CD14-positive monocyte (primary cell): ENCODE results near the gene SH3BP4. TPM values are rescaled to one million over a fixed set of nuclear protein-coding genes. Genes with fewer than 3 reads are reported as not detected.

Experiments used
- DNase-seq, 3 donors: peaks; one replicate each; pipeline ENCODE4 v3.0.0-alpha.2; 2011 to 2022
- H2AFZ ChIP-seq: 2 replicates; pipeline ENCODE4 v1.6.0; 2012; ENCODE audit warnings: mild to moderate bottlenecking, low read depth, low read length, inconsistent platforms; ENCODE audit not compliant: insufficient read depth, poor library complexity, severe bottlenecking
- H3K27ac ChIP-seq, 2 donors: 1 replicate in 1 of 2; 2 replicates in 1 of 2; pipeline ENCODE4 v1.5.1; 2012 to 2013; ENCODE audit warnings: low read length in 2 of 2, control low read depth in 1 of 2, inconsistent platforms in 1 of 2, low read depth in 1 of 2, mild to moderate bottlenecking in 1 of 2
- H3K27me3 ChIP-seq, 2 donors: one replicate each; pipeline versions ENCODE4 v1.6.0 to v1.6.1; 2011 to 2013; ENCODE audit warnings: low read length in 2 of 2; ENCODE audit not compliant: control insufficient read depth in 2 of 2, insufficient read depth in 2 of 2
- H3K36me3 ChIP-seq, 2 donors: replicated peaks in 1 of 2; 1 replicate in 1 of 2; 2 replicates in 1 of 2; pipeline versions ENCODE4 v1.5.1 to v1.6.1; 2012 to 2013; ENCODE audit warnings: low read length in 2 of 2, control low read depth in 1 of 2, inconsistent platforms in 1 of 2, mild to moderate bottlenecking in 1 of 2; ENCODE audit not compliant: insufficient read depth in 2 of 2, control insufficient read depth in 1 of 2
- H3K4me1 ChIP-seq, 2 donors: 1 replicate in 1 of 2; 2 replicates in 1 of 2; pipeline versions ENCODE4 v1.5.1 to v1.6.1; 2012 to 2013; ENCODE audit warnings: low read length in 2 of 2, control low read depth in 1 of 2, inconsistent platforms in 1 of 2, mild to moderate bottlenecking in 1 of 2, moderate library complexity in 1 of 2; ENCODE audit not compliant: insufficient read depth in 2 of 2, control insufficient read depth in 1 of 2
- H3K4me2 ChIP-seq: replicated peaks from 2 replicates; pipeline ENCODE3; 2012; ENCODE audit warnings: low read length, moderate library complexity, mild to moderate bottlenecking; ENCODE audit not compliant: poor library complexity, severe bottlenecking; ENCODE audit errors: extremely low read depth
- H3K4me3 ChIP-seq, 3 experiments: fragments of 200-600 bp in 1 of 3; sonication (generic) in 1 of 3; replicated peaks in 1 of 3; 1 replicate in 2 of 3; 2 replicates in 1 of 3; pipeline ENCODE4 v1.5.1; 2011 to 2013; ENCODE audit warnings: low read length in 3 of 3, mild to moderate bottlenecking in 3 of 3, control low read depth in 2 of 3, low read depth in 2 of 3, inconsistent platforms in 1 of 3, moderate library complexity in 1 of 3
- H3K79me2 ChIP-seq: 2 replicates; pipeline ENCODE4 v1.6.0; 2012; ENCODE audit warnings: mild to moderate bottlenecking, control low read depth, inconsistent platforms, low read length, moderate library complexity; ENCODE audit not compliant: insufficient read depth
- H3K9ac ChIP-seq: 2 replicates; pipeline ENCODE4 v1.6.0; 2017; ENCODE audit warnings: low read length, mild to moderate bottlenecking; ENCODE audit not compliant: insufficient read depth, poor library complexity, severe bottlenecking
- H3K9me3 ChIP-seq, 2 donors: replicated peaks in 1 of 2; 1 replicate in 1 of 2; 2 replicates in 1 of 2; pipeline versions ENCODE4 v1.5.1 to v1.6.1; 2012 to 2013; ENCODE audit warnings: low read length in 2 of 2, control low read depth in 1 of 2; ENCODE audit not compliant: control insufficient read depth in 1 of 2, insufficient read depth in 1 of 2
- H4K20me1 ChIP-seq: 2 replicates; pipeline ENCODE4 v1.6.0; 2012; ENCODE audit warnings: mild to moderate bottlenecking, low read length, control low read depth, moderate library complexity; ENCODE audit not compliant: insufficient read depth
- H3K27ac Mint-ChIP-seq, 7 donors: one replicate each; pipeline ENCODE4 v1.8.0; 2020; ENCODE audit warnings: mild to moderate bottlenecking in 7 of 7, mixed read lengths in 7 of 7, moderate library complexity in 6 of 7, inconsistent platforms in 2 of 7
- H3K27me3 Mint-ChIP-seq, 3 donors: one replicate each; pipeline ENCODE4 v1.8.0; 2021 to 2022; ENCODE audit warnings: low read depth in 3 of 3, mild to moderate bottlenecking in 3 of 3, mixed read lengths in 3 of 3, moderate library complexity in 3 of 3, inconsistent platforms in 1 of 3
- H3K36me3 Mint-ChIP-seq, 2 donors: one replicate each; pipeline ENCODE4 v1.8.0; 2020; ENCODE audit warnings: mixed read lengths in 2 of 2, inconsistent platforms in 1 of 2, mild to moderate bottlenecking in 1 of 2
- H3K4me1 Mint-ChIP-seq: one replicate; pipeline ENCODE4 v1.8.0; 2020; ENCODE audit warnings: mild to moderate bottlenecking, mixed read lengths
- H3K4me3 Mint-ChIP-seq, 2 donors: one replicate each; pipeline ENCODE4 v1.8.0; 2020; ENCODE audit warnings: mild to moderate bottlenecking in 2 of 2, mixed read lengths in 2 of 2, moderate library complexity in 1 of 2
- H3K9me3 Mint-ChIP-seq, 7 donors: one replicate each; pipeline ENCODE4 v1.8.0; 2020 to 2022; ENCODE audit warnings: mixed read lengths in 7 of 7, mild to moderate bottlenecking in 6 of 7, moderate library complexity in 6 of 7, inconsistent platforms in 2 of 7
- CTCF ChIP-seq: fragments of 200-600 bp; IDR thresholded peaks from one replicate; pipeline ENCODE4 v1.8.0; 2022; ENCODE audit warnings: antibody characterized with exemption, mild to moderate bottlenecking
- WGBS: methylation state at CpG from one replicate; pipeline ENCODE4 v1.1.5; 2013; ENCODE audit warnings: missing lambda C conversion rate; ENCODE audit not compliant: insufficient coverage; 5-methylcytosine and 5-hydroxymethylcytosine counted together
- intact Hi-C, 2 donors: fragments of 100-400 bp; cut with micrococcal nuclease; formaldehyde crosslinking; loops; one replicate each; pipeline versions ENCODE4 v1.15.0 to v1.15.1; 2023
- polyA plus RNA-seq, 3 donors: library from polyadenylated mRNA; depleted of rRNA in 1 of 3; unstranded in 2 of 3; stranded (reverse) in 1 of 3; fragments of 300-500 nt in 2 of 3; fragments of >200 nt in 1 of 3; fragmentation: Illumina TruSeq in 2 of 3; gene quantifications; 1 replicate in 2 of 3; 2 replicates in 1 of 3; pipeline ENCODE4 v1.2.3, GENCODE V29; 2012 to 2021

SH3BP4 gene
- polyA plus RNA-seq, 3 donors, result 0.66 to 1.6 (median 1.3) TPM

DNA sequence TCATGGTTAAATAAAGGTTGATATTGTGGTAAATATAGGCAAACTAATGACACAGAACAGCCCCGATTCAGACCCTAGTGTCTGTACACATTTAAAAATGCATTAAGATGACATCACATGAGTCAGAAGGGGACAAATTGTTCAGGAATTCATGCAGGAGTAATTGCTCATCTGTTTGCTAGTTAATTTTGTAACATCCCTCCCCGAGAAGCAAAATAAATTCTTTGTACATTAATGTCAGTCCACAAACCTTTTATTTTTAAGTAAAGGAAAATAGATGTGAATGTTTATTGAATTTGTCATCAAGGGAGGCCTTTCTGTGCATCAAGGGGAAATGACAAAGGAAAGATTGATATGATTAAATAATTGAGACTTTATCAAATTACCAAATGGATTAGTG, 69.9 kb downstream of the SH3BP4 start:
- Mint-ChIP-seq H3K27ac (no peak overlapping the region), H3K4me1 (no peaks in the 10 kb centered on the region), H3K27me3 (peaks cover 0 to 9% (median 0%) of the 10 kb centered on the region in 3 donors), H3K4me3 (no peak overlapping the region), H3K36me3 (no peaks in the 10 kb centered on the region), H3K9me3 (peaks cover 0 to 2% (median 0%) of the 10 kb centered on the region in 7 donors)
- no peak overlapping the region for H3K4me2 ChIP-seq
- H3K9ac ChIP-seq, result no peak overlapping the region
- no peaks in the 10 kb centered on the region for H3K79me2 ChIP-seq
- H3K27me3 ChIP-seq, result no peaks in the 10 kb centered on the region
- intact Hi-C loops, result no loop called here
- H3K36me3 ChIP-seq, result no peaks in the 10 kb centered on the region
- no peaks in the 10 kb centered on the region for H3K4me1 ChIP-seq
- H3K27ac ChIP-seq, result no peak overlapping the region
- H3K4me3 ChIP-seq, result no peak overlapping the region
- DNase-seq, result no peak
- H3K9me3 ChIP-seq, result no peaks in the 10 kb centered on the region
- H4K20me1 ChIP-seq, result no peaks in the 10 kb centered on the region
- WGBS, result no CpG with 5 or more reads among the region's 2 CpGs
- no peak overlapping the region for H2AFZ ChIP-seq
- TF ChIP-seq CTCF, result no peak

DNA sequence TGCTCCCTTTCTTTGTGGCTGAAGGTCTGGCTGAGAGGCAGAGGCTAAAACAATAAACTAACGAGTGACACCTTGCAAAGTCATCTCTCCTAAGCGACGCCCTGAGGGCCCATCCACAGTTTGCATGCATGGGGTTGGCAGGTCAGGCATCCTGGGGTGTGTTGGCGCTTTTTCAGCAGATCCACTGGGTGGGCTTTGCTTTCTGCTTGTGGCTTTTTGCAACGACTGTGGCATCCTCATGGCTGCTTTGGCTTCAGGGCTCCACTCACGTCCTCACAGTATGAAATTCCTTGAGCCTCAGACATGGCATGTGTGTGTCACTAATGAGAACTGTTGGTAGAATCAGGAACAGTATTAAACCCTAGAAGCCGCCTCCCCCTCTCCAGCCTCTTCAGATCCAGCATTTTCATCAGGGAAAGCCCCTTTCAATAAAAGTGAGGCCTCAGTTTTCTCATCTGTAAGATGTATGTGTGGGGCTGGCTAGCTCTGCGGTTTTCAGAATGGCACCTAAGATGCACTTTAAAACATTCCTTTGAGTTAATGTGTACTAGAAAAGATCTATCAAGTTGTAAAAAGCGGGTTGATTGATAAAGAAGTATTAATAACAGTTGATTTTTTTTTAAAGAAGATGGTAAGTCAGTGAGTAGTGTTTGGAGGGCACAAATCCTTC, 72.5 kb downstream of the SH3BP4 start:
- H3K4me2 ChIP-seq, result no peak overlapping the region
- no peak overlapping the region for H3K9ac ChIP-seq
- H3K27ac ChIP-seq, result no peak overlapping the region
- H3K27me3 ChIP-seq, result no peaks in the 10 kb centered on the region
- H3K9me3 ChIP-seq, result no peaks in the 10 kb centered on the region
- no peak overlapping the region for H2AFZ ChIP-seq
- Mint-ChIP-seq H3K27ac (no peak overlapping the region), H3K27me3 (peaks cover 0 to 9% (median 0%) of the 10 kb centered on the region in 3 donors), H3K36me3 (no peaks in the 10 kb centered on the region), H3K9me3 (peaks cover 0 to 2% (median 0%) of the 10 kb centered on the region in 7 donors), H3K4me3 (no peak overlapping the region), H3K4me1 (no peaks in the 10 kb centered on the region)
- no peak overlapping the region for H3K4me3 ChIP-seq
- 84% methylated on average over 6 of the region's 9 CpGs for WGBS
- H3K79me2 ChIP-seq, result no peaks in the 10 kb centered on the region
- no peaks in the 10 kb centered on the region for H3K4me1 ChIP-seq
- intact Hi-C loops, result no loop called here
- H3K36me3 ChIP-seq, result no peaks in the 10 kb centered on the region
- DNase-seq, result no peak
- no peaks in the 10 kb centered on the region for H4K20me1 ChIP-seq
- TF ChIP-seq CTCF, result no peak
